DMS79 treated with DMSO at 0.1 percent for 48 hours (cell line): Measurements from ENCODE around the gene ARHGAP11A.
"Not testable (repeated sequence)": the region's sequence is repeated elsewhere in the genome, so short reads cannot be mapped to it uniquely, and the experiment has no call there.

Experiments used
- DNase-seq: peaks from one replicate; lab custom pipeline; 2025; lab: John Stamatoyannopoulos, UW

The ARHGAP11A gene, protein sequence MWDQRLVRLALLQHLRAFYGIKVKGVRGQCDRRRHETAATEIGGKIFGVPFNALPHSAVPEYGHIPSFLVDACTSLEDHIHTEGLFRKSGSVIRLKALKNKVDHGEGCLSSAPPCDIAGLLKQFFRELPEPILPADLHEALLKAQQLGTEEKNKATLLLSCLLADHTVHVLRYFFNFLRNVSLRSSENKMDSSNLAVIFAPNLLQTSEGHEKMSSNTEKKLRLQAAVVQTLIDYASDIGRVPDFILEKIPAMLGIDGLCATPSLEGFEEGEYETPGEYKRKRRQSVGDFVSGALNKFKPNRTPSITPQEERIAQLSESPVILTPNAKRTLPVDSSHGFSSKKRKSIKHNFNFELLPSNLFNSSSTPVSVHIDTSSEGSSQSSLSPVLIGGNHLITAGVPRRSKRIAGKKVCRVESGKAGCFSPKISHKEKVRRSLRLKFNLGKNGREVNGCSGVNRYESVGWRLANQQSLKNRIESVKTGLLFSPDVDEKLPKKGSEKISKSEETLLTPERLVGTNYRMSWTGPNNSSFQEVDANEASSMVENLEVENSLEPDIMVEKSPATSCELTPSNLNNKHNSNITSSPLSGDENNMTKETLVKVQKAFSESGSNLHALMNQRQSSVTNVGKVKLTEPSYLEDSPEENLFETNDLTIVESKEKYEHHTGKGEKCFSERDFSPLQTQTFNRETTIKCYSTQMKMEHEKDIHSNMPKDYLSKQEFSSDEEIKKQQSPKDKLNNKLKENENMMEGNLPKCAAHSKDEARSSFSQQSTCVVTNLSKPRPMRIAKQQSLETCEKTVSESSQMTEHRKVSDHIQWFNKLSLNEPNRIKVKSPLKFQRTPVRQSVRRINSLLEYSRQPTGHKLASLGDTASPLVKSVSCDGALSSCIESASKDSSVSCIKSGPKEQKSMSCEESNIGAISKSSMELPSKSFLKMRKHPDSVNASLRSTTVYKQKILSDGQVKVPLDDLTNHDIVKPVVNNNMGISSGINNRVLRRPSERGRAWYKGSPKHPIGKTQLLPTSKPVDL

GRCh38 chr15:32615051-32615870 lies at the start of gene ARHGAP11A:
ARHGAP11A (plus strand) TSS chr15:32615504; CDS start chr15:32616212, 708 bp downstream.
- not testable (repeated sequence) for DNase-seq

DNA sequence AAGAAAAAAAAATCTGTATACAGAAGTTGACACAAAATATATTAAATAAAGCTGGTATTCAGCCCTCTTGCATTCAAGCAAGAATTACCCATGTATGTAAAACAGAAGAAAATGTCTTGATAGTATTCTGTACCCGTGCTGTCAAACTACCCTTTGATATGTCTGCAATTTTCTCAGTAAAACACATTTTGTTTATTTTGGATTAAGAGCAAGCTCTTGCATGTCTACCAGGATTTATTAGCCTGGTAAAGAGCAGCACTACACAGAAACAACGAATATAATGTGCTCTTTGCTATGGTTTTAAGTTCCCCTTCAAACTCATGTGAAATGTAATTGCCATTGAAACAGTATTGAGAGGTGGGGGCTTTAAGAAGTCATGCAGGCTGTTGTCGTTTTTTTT lies 46.3 kb upstream of the ARHGAP11A start:
- not testable (repeated sequence) for DNase-seq

DNA sequence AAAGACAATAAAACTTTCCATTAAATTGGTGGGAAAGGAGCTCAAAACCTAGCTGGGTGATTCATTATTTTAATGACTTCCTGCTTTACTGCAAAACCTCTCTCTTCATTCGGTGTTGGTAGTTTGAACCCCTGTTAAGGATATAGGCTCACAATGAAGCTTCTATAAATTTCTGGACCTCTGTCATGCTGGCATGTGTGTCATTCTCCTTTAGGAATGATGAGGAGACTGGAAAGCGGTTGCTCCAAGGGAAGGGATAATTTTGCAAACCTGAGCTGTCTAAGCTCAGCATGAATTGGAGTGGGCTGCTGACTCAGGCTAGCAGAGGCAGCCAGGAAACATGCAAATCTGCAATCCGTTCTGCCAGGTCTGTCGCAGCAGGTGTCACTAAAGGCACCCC lies 36.8 kb upstream of the ARHGAP11A start:
- not testable (repeated sequence) for DNase-seq

DNA sequence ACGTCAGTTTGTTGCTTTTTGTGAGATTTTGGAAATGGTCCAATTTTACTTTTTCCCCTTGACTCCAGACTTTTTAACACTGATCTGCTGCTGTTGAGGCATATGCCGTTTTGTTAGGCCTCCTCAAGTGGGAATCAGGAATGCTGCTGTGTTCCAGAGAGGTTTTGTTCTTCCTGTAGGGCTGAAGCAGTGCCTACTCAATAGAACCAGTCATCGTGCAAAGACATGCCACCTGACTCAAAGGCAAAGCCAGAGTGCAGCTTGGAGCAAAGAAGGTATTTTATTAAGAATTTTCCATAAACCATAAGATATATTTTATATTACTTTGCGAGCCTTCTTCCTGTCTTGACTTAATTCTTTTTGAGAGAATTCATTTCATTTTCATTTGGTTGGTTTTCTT lies 29.5 kb upstream of the ARHGAP11A start:
- DNase-seq: not testable (repeated sequence)

DNA sequence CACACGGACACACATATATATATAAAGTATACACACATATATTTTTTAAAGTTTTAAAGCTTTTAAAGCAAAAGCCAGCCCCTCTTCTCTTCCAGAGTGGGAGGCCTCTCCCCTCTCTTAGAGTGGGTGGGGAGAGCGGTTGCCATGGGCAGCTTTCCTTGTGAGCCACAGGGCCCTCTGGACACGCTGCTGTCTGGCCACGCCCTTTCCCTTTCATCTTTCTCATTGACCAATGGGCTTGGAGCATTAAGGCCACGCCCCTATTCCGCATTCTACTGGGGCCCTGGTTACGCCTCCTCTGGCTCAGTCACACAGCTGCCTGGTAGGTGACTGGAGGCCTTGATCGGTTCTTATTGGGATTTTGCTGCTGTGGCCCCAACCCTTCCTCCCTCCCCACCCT lies 22.2 kb upstream of the ARHGAP11A start, which contains the start of gene GOLGA8N:
GOLGA8N (plus strand) TSS at position 306 of the 400 bp plus-strand sequence.
- DNase-seq: not testable (repeated sequence)

DNA sequence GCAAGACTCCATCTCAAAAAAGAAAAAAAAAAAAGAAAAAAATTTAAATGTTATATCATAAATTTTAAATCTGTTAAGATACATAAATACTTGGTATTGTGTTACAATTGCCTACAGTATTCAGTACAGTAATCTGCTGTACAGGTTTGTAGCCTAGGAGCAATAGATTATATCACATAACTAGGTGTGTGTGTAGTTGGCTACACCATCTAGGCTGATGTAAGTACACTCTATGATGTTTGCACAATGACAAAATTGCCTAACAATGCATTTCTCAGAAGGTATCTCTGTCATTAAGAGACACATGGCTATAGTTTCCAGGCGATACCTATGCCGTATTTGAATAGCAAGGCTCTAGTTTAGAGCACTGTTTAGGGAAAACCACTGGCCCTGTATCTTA lies 5.8 kb upstream of the ARHGAP11A start:
- not testable (repeated sequence) for DNase-seq

DNA sequence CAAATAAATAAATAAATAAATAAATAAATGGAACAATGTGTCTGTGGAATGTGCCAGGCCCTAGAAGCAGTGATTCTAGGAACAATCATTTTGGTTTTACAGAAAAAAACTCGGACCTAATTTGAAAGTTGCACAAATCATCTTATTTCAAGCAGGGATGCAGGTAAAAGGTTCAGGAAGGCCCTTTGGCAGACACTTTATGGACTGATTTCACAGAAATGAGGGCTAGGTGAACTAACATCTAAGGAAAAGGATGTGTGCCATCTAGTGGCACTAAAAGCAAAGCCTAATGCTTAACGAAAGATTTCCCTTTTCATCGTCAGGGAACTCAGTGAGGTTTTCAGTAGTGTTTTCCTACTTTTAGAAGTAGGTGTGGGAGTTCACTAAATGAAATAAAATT lies 4.6 kb upstream of the ARHGAP11A start:
- DNase-seq: not testable (repeated sequence)

- DNase-seq: not testable (repeated sequence)
These were observed 623 bp upstream of the ARHGAP11A start for GRCh38 chr15:32614712-32615050.

- DNase-seq: not testable (repeated sequence)
These were observed 645 bp downstream of the ARHGAP11A start for GRCh38 chr15:32615871-32616426.

GRCh38 chr15:32636410-32636809 lies 21.1 kb downstream of the ARHGAP11A start:
- DNase-seq: no peak

DNA sequence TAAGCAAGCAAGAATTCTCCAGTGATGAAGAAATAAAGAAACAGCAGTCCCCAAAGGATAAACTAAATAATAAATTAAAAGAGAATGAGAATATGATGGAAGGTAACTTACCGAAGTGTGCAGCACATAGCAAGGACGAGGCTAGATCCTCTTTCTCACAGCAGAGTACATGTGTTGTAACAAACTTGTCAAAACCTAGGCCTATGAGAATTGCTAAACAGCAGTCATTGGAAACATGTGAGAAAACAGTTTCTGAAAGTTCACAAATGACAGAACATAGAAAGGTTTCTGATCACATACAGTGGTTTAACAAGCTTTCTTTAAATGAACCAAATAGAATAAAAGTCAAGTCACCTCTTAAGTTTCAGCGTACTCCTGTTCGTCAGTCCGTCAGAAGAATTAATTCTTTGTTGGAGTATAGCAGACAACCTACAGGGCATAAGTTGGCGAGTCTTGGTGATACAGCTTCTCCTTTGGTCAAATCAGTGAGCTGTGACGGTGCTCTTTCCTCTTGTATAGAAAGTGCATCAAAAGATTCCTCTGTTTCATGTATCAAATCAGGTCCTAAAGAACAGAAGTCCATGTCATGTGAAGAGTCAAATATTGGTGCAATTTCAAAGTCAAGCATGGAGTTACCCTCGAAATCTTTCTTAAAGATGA lies 21.7 kb downstream of the ARHGAP11A start:
- no peak for DNase-seq

GRCh38 chr15:32637704-32638103 lies 22.4 kb downstream of the ARHGAP11A start:
- DNase-seq: no peak

DNA sequence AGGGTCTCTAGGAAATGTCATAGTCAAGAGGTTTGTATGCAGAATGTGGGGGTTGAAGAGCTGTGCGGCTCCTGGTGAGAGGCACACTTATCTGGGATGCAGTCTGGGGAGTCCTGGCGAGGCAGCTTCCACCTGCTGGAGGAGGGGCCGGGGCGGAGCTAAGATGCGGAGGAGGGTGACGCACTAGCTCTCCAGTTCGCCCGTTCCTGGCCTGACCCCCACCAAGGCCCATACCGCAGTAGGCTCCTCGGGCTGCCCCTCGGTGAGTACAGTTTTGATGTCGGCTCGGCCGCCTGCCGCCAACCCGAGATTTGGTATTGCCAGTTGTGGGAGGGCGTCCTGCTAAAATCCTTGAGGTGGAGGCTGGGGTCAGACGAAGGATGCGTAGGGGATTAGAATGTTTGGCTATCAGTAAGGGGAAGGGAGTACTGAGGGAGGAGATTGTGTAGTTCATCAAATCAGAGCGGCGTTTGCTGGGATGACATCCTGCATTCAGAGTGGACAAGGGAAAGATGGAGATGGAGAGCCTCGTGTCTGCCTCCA lies 26.3 kb downstream of the ARHGAP11A start, which contains the start of gene SCG5:
SCG5 (plus strand) TSS at position 194 of the 543 bp plus-strand sequence. CDS start 1,883 bp downstream, outside the sequence.
- peak; percentile 80 for DNase-seq

DNA sequence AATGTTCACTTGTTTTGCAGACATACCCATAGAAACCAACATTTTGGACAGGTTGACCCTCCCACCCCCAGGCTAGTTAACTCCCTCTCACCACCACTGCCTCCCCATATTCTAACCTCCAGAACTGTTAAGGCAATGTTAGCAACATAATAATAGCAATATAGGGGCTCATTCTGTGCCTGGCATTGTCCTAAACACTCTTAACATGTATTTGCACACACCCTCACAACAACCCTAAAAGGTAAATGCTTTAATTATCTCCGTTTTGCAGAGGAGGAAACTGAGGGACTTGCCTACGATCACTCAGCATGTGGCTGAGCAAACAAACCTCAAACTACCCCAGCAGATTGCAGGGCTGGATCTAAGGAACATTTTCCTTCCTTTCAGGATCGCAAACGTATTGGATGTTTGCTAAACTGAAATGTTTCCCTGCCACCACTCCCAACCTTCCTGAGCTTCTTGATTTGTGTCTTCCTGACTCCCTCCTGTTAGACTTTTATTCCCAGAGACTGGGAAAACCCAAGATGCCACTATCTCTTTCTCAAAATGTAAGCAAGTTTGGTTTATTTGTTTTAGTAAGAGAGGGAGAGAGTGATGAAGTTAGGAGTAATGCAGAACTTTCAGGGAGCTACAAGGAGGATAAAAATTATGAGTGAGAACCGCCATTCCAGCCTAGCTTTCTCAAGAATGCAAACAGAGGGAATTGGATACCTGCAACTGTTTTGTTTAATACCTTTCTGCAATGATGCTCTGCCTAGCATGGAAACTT lies 27.5 kb downstream of the ARHGAP11A start:
- DNase-seq: no peak

DNA sequence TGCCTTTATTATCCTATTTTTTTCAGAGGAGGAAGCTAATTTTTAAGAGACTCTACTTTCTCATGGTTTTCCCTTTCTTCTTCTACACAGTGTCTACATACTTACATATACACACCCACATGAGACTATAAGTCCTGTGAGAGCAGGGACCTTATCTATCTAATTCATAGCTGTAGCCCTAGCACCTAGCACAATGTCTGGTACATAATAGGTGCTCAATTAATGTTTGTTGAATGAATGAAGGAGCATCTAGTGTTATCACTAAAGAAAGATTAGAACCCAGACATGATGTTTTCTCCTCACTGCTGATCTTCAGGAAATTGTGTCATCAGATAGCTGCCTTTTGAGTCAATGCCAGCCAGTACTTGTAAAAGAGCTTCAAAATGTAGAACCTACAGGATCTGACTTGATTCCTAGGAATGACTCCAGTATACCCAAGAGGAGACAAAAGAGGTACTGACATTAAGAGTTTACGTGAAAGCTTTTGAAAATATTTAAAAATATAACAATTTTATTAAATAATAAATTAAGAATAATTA lies 28.7 kb downstream of the ARHGAP11A start:
- no peak for DNase-seq

- DNase-seq: peak; percentile 76
These were observed 31.0 kb downstream of the ARHGAP11A start for GRCh38 chr15:32646291-32646690.

DNA sequence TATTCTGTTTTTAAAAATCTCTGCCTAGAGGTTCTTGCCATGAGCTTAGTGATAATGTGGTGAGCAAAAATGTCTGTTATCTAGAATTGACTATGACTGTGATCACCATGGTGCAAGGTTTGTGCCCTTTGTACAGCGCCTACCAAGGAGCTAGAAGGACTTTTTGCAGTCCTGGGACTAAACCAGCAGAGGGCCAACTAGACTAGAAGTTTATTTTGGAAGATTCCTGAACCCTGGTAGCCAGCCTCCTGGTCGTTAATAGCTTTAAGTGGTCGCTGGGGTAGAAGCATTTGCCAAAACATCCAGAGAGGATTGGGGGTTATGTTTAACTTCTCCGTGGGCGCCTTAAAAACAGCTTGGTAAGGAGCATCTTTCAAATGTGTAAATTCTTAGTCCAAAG lies 34.0 kb downstream of the ARHGAP11A start:
- no peak for DNase-seq

- DNase-seq: peak; percentile 14
These were observed 36.0 kb downstream of the ARHGAP11A start for GRCh38 chr15:32651229-32651837.

- DNase-seq: no peak
These were observed 36.9 kb downstream of the ARHGAP11A start for GRCh38 chr15:32652178-32652577.
